K562 (cell line): ENCODE measurements around the gene KBTBD12. TPM values are rescaled to one million over a fixed set of nuclear protein-coding genes. Genes with fewer than 3 reads are reported as not detected.

Experiments
- ATAC-seq: fragments of 200-7000 bp; cut with Tn5 transposase; 3 replicates; pipeline ENCODE4 v1.9.1; 2020; ENCODE audit warnings: moderate library complexity
- BruUV-seq: library from RNA; stranded (reverse); fragments of 400-500 nt; replicated peaks from 2 replicates; lab custom pipeline; 2021; lab: Mats Ljungman, UMichigan
- CTCF ChIA-PET: fragments of 300-600 bp; formaldehyde crosslinking; extraction: SDS; loops from one replicate; lab custom pipeline; 2021; ENCODE audit warnings: low intra/inter-chr PET ratio; lab: Yijun Ruan, JAX
- POLR2A ChIA-PET: fragments of 300-600, 350-650 bp; sonication (Branson Sonifier 250); formaldehyde crosslinking; extraction: SDS; loops from one replicate; lab custom pipeline; 2021; ENCODE audit warnings: antibody characterized with exemption, inconsistent platforms; lab: Yijun Ruan, JAX
- DNase-seq, 4 experiments: peaks; one replicate each; pipeline versions ENCODE4 v3.0.0 to v3.0.0-alpha.2; 2011 to 2018; ENCODE audit warnings: low spot score in 3 of 4, mixed read lengths in 3 of 4; ENCODE audit errors: extremely low read depth in 1 of 4
- FAIRE-seq: peaks from 2 replicates; lab custom pipeline; 2011; peaks lifted over from hg19 to GRCh38; lab: Jason Lieb, UNC
- H2AFZ ChIP-seq: 2 replicates; pipeline ENCODE4 v1.6.0; 2011; ENCODE audit warnings: low read depth, low read length, control low read depth, inconsistent platforms
- H3K27ac ChIP-seq: fragments of 200-600 bp; 3 replicates; pipeline ENCODE4 v1.8.0; 2011; ENCODE audit warnings: low read depth, mild to moderate bottlenecking, control low read depth, inconsistent platforms, low read length, moderate library complexity, mixed read lengths; ENCODE audit errors: extremely low read depth
- H3K27me3 ChIP-seq, 2 experiments: fragments of 300-600 bp in 1 of 2; 2 replicates in 1 of 2; 3 replicates in 1 of 2; pipeline versions ENCODE4 v1.6.0 to v1.8.0; 2011; ENCODE audit warnings: inconsistent platforms in 2 of 2, low read length in 2 of 2, mild to moderate bottlenecking in 1 of 2, mixed read lengths in 1 of 2, moderate library complexity in 1 of 2; ENCODE audit not compliant: control insufficient read depth in 2 of 2, insufficient read depth in 2 of 2
- H3K36me3 ChIP-seq: fragments of 300-600 bp; 3 replicates; pipeline ENCODE4 v1.8.0; 2011; ENCODE audit warnings: mild to moderate bottlenecking, low read length, inconsistent platforms; ENCODE audit not compliant: control insufficient read depth, insufficient read depth
- H3K4me1 ChIP-seq, 2 experiments: fragments of 200-600 bp in 1 of 2; replicated peaks in 1 of 2; 2 replicates in 1 of 2; 3 replicates in 1 of 2; pipeline versions ENCODE4 v1.5.1 to v1.8.0; 2011; ENCODE audit warnings: inconsistent platforms in 2 of 2, low read length in 2 of 2, mild to moderate bottlenecking in 1 of 2, mixed read lengths in 1 of 2, moderate library complexity in 1 of 2; ENCODE audit not compliant: control insufficient read depth in 2 of 2, insufficient read depth in 2 of 2
- H3K4me2 ChIP-seq: 2 replicates; pipeline ENCODE4 v1.6.1; 2011; ENCODE audit warnings: low read length, control low read depth, inconsistent platforms, mixed read lengths; ENCODE audit not compliant: insufficient read depth
- H3K4me3 ChIP-seq: fragments of 200-600 bp; sonication (generic), shearing (Covaris generic); 2 replicates; pipeline ENCODE4 v1.5.1; 2016; ENCODE audit warnings: control low read depth, inconsistent platforms
- H3K79me2 ChIP-seq: fragments of 200-600 bp; 3 replicates; pipeline ENCODE4 v1.8.0; 2011; ENCODE audit warnings: low read length, inconsistent platforms; ENCODE audit not compliant: control insufficient read depth, insufficient read depth
- H3K9ac ChIP-seq, 2 experiments: 2 replicates each; pipeline versions ENCODE4 v1.6.0 to v1.6.1; 2011; ENCODE audit warnings: low read depth in 2 of 2, low read length in 2 of 2, control low read depth in 1 of 2, inconsistent platforms in 1 of 2, mild to moderate bottlenecking in 1 of 2, mixed read lengths in 1 of 2; ENCODE audit not compliant: insufficient read depth in 1 of 2
- H3K9me1 ChIP-seq: one replicate; pipeline ENCODE4 v1.6.0; 2011; ENCODE audit warnings: inconsistent platforms, mild to moderate bottlenecking, low read length, moderate library complexity; ENCODE audit not compliant: control insufficient read depth, insufficient read depth
- H3K9me3 ChIP-seq: replicated peaks from 2 replicates; pipeline ENCODE4 v1.5.1; 2011; ENCODE audit warnings: low read depth, low read length, inconsistent platforms; ENCODE audit not compliant: control insufficient read depth, insufficient read depth
- H4K20me1 ChIP-seq: replicated peaks from 2 replicates; pipeline ENCODE4 v1.6.1; 2011; ENCODE audit warnings: low read length, inconsistent platforms, mixed read lengths; ENCODE audit not compliant: control insufficient read depth, insufficient read depth
- CBX1 ChIP-seq: sonication (generic); IDR thresholded peaks from 2 replicates; pipeline ENCODE4 v1.6.1; 2016; ENCODE audit warnings: antibody characterized with exemption, low read depth, mild to moderate bottlenecking
- CHD2 ChIP-seq: IDR thresholded peaks from 2 replicates; pipeline ENCODE4 v1.6.1; 2011; ENCODE audit warnings: low read depth, low read length
- EGR1 ChIP-seq: fragments of 450-650 bp; conservative IDR thresholded peaks from 2 replicates; pipeline ENCODE4 v1.6.1; 2017; ENCODE audit warnings: mild to moderate bottlenecking
- ELF1 ChIP-seq: fragments of 200-800 bp; sonication (Bioruptor generic); IDR thresholded peaks from 2 replicates; pipeline ENCODE4 v1.6.1; 2016; ENCODE audit warnings: missing genetic modification characterization, missing compliant biosample characterization
- FOXM1 ChIP-seq, 2 experiments: fragments of 450-650 bp in 1 of 2; sonication (generic) in 1 of 2; formaldehyde crosslinking in 1 of 2; IDR thresholded peaks; 2 replicates each; pipeline versions ENCODE4 v1.6.1 to v1.9.0; 2017 to 2022; ENCODE audit warnings: low read depth in 2 of 2, mild to moderate bottlenecking in 2 of 2, missing genetic modification reagents in 1 of 2, moderate library complexity in 1 of 2
- MAZ ChIP-seq, 2 experiments: fragments of 450-650 bp in 1 of 2; sonication (generic) in 1 of 2; formaldehyde crosslinking; IDR thresholded peaks in 1 of 2; conservative IDR thresholded peaks in 1 of 2; 2 replicates each; pipeline versions ENCODE4 v1.4.0 to v1.5.0; 2020; ENCODE audit warnings: mild to moderate bottlenecking in 1 of 2, missing genetic modification reagents in 1 of 2
- MCM7 ChIP-seq, 2 experiments: fragments of 450-650 bp; IDR thresholded peaks; 2 replicates each; pipeline ENCODE4 v1.6.1; 2016 to 2018
- PCBP1 ChIP-seq: fragments of 200-400 bp; formaldehyde crosslinking; IDR thresholded peaks from 2 replicates; pipeline ENCODE4 v1.6.1; 2018; ENCODE audit warnings: mild to moderate bottlenecking, low read depth, low read length; ENCODE audit not compliant: poor library complexity, severe bottlenecking
- STAT5B ChIP-seq: fragments of 250-450 bp; sonication (Bioruptor Pico); IDR thresholded peaks from 2 replicates; pipeline ENCODE4 v1.8.0; 2021; ENCODE audit warnings: mild to moderate bottlenecking, inconsistent platforms
- ZBTB1 ChIP-seq: sonication (generic); formaldehyde crosslinking; IDR thresholded peaks from 2 replicates; pipeline ENCODE4 v1.8.1; 2023; ENCODE audit warnings: missing genetic modification reagents, low read depth, mild to moderate bottlenecking, borderline replicate concordance
- ZNF174 ChIP-seq: fragments of 250-450 bp; sonication (Bioruptor Pico); IDR thresholded peaks from 2 replicates; pipeline ENCODE4 v1.4.0; 2020; ENCODE audit warnings: mild to moderate bottlenecking
- WGBS: fragments of 100-300 bp; shearing (Covaris generic); methylation state at CpG from one replicate; pipeline ENCODE4 v1.1.6; 2016; ENCODE audit warnings: low coverage, mixed read lengths; ENCODE audit not compliant: insufficient coverage; ENCODE audit errors: missing lambda C conversion rate; 5-methylcytosine and 5-hydroxymethylcytosine counted together
- in situ Hi-C: fragments of 300-500 bp; cut with MboI; formaldehyde crosslinking; loops from 4 replicates; pipeline ENCODE4 v1.15.0; 2018; ENCODE audit warnings: inconsistent platforms, mixed read lengths
- intact Hi-C: fragments of 100-400 bp; cut with micrococcal nuclease; formaldehyde crosslinking; loops from 2 replicates; pipeline ENCODE4 v1.14.2; 2022
- polyA plus RNA-seq, 8 experiments: library from polyadenylated mRNA; depleted of rRNA in 4 of 8; stranded (reverse) in 5 of 8; unstranded in 3 of 8; fragments of >200 nt; fragmentation: Nextera tagmentation in 2 of 8; fragmentation: Illumina TruSeq in 1 of 8; extraction: Ambion mirVana in 2 of 8; extraction: Trizol in 1 of 8; gene quantifications; 2 replicates each; pipeline versions ENCODE4 v1.2.1 to v1.2.3, GENCODE V29; 2011 to 2014; ENCODE audit warnings: inconsistent platforms in 1 of 8, missing spikeins in 1 of 8
- total RNA-seq, 7 experiments: library from RNA; depleted of rRNA in 6 of 7; stranded (reverse); fragments of >200 nt in 6 of 7; fragmentation: Illumina TruSeq in 2 of 7; extraction: Trizol in 2 of 7; gene quantifications; 2 replicates each; pipeline versions ENCODE4 v1.2.1 to v1.2.3, GENCODE V29; 2011 to 2021; ENCODE audit warnings: low replicate concordance in 1 of 7
- TF ChIP-seq, protein P1 (sequence below): fragments of 450-650 bp; IDR thresholded peaks from 2 replicates; pipeline ENCODE4 v1.6.1; 2018; ENCODE audit warnings: mild to moderate bottlenecking, low read depth; ENCODE audit not compliant: partially characterized antibody
- TF ChIP-seq, protein P2 (sequence below): fragments of 250-450 bp; sonication (Bioruptor Pico); IDR thresholded peaks from 2 replicates; pipeline ENCODE4 v1.4.0; 2020; ENCODE audit warnings: mild to moderate bottlenecking, moderate library complexity

Gene KBTBD12
- total and polyA plus RNA-seq, 9 of the 15 experiments (the other 6 are each of a cell fraction or from before 2014, with no cell fraction given): not detected

- no peaks in the 10 kb centered on the region for H3K9me3 ChIP-seq
- H2AFZ ChIP-seq: no peak overlapping the region
- DNase-seq: no peak
- no peak for ATAC-seq
- H3K4me1 ChIP-seq: no peaks in the 10 kb centered on the region
- H3K27me3 ChIP-seq: peaks cover 0 to 7% of the 10 kb centered on the region in 2 experiments; a peak in 3 of 5 replicates
- H3K4me2 ChIP-seq: no peak overlapping the region
- TF ChIP-seq FOXM1 (IDR thresholded peaks at IDR 0.05; ENCODE audit: low read depth): no peak
- TF ChIP-seq FOXM1 (CRISPR knock-in tag; IDR thresholded peaks at IDR 0.05; ENCODE audit: low read depth): no peak
- no peak for TF ChIP-seq CBX1
- no peak for TF ChIP-seq MAZ (CRISPR knock-in tag; conservative IDR thresholded peaks at IDR 0.05 in 1 of 2, IDR thresholded peaks at IDR 0.05 in 1 of 2)
- no peak for TF ChIP-seq EGR1
- no peak for TF ChIP-seq CHD2
- TF ChIP-seq, protein P1, sequence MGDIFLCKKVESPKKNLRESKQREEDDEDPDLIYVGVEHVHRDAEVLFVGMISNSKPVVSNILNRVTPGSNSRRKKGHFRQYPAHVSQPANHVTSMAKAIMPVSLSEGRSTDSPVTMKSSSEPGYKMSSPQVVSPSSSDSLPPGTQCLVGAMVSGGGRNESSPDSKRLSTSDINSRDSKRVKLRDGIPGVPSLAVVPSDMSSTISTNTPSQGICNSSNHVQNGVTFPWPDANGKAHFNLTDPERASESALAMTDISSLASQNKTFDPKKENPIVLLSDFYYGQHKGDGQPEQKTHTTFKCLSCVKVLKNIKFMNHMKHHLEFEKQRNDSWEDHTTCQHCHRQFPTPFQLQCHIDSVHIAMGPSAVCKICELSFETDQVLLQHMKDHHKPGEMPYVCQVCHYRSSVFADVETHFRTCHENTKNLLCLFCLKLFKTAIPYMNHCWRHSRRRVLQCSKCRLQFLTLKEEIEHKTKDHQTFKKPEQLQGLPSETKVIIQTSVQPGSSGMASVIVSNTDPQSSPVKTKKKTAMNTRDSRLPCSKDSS: no peak
- no peak for TF ChIP-seq STAT5B (CRISPR knock-in tag)
- TF ChIP-seq, protein P2, sequence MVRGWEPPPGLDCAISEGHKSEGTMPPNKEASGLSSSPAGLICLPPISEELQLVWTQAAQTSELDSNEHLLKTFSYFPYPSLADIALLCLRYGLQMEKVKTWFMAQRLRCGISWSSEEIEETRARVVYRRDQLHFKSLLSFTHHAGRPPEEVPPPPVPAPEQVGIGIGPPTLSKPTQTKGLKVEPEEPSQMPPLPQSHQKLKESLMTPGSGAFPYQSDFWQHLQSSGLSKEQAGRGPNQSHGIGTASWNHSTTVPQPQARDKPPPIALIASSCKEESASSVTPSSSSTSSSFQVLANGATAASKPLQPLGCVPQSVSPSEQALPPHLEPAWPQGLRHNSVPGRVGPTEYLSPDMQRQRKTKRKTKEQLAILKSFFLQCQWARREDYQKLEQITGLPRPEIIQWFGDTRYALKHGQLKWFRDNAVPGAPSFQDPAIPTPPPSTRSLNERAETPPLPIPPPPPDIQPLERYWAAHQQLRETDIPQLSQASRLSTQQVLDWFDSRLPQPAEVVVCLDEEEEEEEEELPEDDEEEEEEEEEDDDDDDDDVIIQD (CRISPR knock-in tag): no peak
- no peak for TF ChIP-seq ZNF174 (CRISPR knock-in tag)
- no peak for TF ChIP-seq MCM7 (IDR thresholded peaks at IDR 0.05)
- TF ChIP-seq ELF1 (tag): no peak
- TF ChIP-seq ZBTB1 (CRISPR knock-in tag): no peak
- TF ChIP-seq PCBP1: no peak
- H3K27ac ChIP-seq: no peak overlapping the region
- intact Hi-C loops: loop anchor here (10.0 kb wide), 2 partner anchors 276 to 386 kb away; no protein-coding TSS in a partner anchor
- FAIRE-seq: no peak
- CTCF ChIA-PET: interaction anchor here (1.1 kb wide), 1 partner anchor 308 kb away, joined by 4 read pairs; no protein-coding TSS in a partner anchor
- WGBS: 3% methylated on average over 4 of the region's 4 CpGs
- no peaks in the 10 kb centered on the region for H3K79me2 ChIP-seq
- H3K36me3 ChIP-seq: no peaks in the 10 kb centered on the region
- in situ Hi-C loops: no loop called here
- H3K9me1 ChIP-seq: no peaks in the 10 kb centered on the region
- BruUV-seq: no TSS peak
- H3K9ac ChIP-seq: no peak overlapping the region
- H4K20me1 ChIP-seq: no peaks in the 10 kb centered on the region
- POLR2A ChIA-PET: no interaction called here
- no peak overlapping the region for H3K4me3 ChIP-seq
Measured at GRCh38 chr3:127960421-127960965, 45.5 kb downstream of the KBTBD12 start.
